Endothelial cell of umbilical vein (primary cell): Measurements from ENCODE around the gene ARID2.

Source experiments
- CTCF ChIP-seq, 2 donors: IDR thresholded peaks; 1 replicate in 1 of 2; 2 replicates in 1 of 2; pipeline ENCODE4 v1.5.1; 2011; ENCODE audit warnings: low read length in 2 of 2, mild to moderate bottlenecking in 2 of 2, moderate library complexity in 2 of 2, control low read depth in 1 of 2, inconsistent platforms in 1 of 2, low read depth in 1 of 2; ENCODE audit not compliant: insufficient read depth in 1 of 2; ENCODE audit errors: extremely low read depth in 1 of 2
- EZH2 ChIP-seq: IDR thresholded peaks from 2 replicates; pipeline ENCODE4 v1.6.1; 2012; ENCODE audit warnings: borderline replicate concordance, low read depth, mild to moderate bottlenecking, moderate library complexity, low read length, inconsistent platforms; ENCODE audit not compliant: severe bottlenecking
- FOS ChIP-seq: IDR thresholded peaks from 2 replicates; pipeline ENCODE4 v1.6.1; 2011; ENCODE audit warnings: mild to moderate bottlenecking, low read length, moderate library complexity, borderline replicate concordance; ENCODE audit not compliant: insufficient read depth
- GATA2 ChIP-seq: IDR thresholded peaks from 2 replicates; pipeline ENCODE4 v1.7.0; 2011; ENCODE audit warnings: low read depth, mild to moderate bottlenecking, moderate library complexity, mixed read lengths, low read length; ENCODE audit not compliant: insufficient read length, insufficient read depth
- MYC ChIP-seq: IDR thresholded peaks from one replicate; pipeline ENCODE4 v1.6.1; 2011; ENCODE audit warnings: mild to moderate bottlenecking, low read depth, low read length
- POLR2A ChIP-seq: IDR thresholded peaks from 2 replicates; pipeline ENCODE4 v1.6.1; 2012; ENCODE audit warnings: low read depth, mild to moderate bottlenecking, control low read depth, low read length
- POLR2AphosphoS5 ChIP-seq: IDR thresholded peaks from 2 replicates; pipeline ENCODE4 v1.6.1; 2012; ENCODE audit warnings: low read depth, mild to moderate bottlenecking, control low read depth, low read length, moderate library complexity; ENCODE audit not compliant: insufficient read depth

GRCh38 chr12:45688183-45688582, 41.3 kb upstream of the ARID2 start:
- TF ChIP-seq POLR2A, result no peak
- TF ChIP-seq POLR2AphosphoS5, result no peak
- no peak for TF ChIP-seq CTCF (IDR thresholded peaks at IDR 0.05; ENCODE audit: extremely low read depth in 1 of 2, insufficient read depth in 1 of 2, low read depth in 1 of 2, low read length in 2 of 2)
- TF ChIP-seq EZH2, result no peak
- no peak for TF ChIP-seq FOS
- TF ChIP-seq GATA2, result no peak
- TF ChIP-seq MYC, result no peak
